Measurements from ENCODE around the gene HOXC6. TPM values are rescaled to one million over a fixed set of nuclear protein-coding genes. Genes with fewer than 3 reads are reported as not detected.
A peak's percentile ranks its signal among the peaks of the same experiment; 100 is the strongest.
"Not testable (repeated sequence)": the region's sequence is repeated elsewhere in the genome, so short reads cannot be mapped to it uniquely, and the experiment has no call there.

HOXC6 gene
- total RNA-seq, 6 experiments from 2014 or later: 0.12 to 2.1 (median 1.6) TPM

DNA sequence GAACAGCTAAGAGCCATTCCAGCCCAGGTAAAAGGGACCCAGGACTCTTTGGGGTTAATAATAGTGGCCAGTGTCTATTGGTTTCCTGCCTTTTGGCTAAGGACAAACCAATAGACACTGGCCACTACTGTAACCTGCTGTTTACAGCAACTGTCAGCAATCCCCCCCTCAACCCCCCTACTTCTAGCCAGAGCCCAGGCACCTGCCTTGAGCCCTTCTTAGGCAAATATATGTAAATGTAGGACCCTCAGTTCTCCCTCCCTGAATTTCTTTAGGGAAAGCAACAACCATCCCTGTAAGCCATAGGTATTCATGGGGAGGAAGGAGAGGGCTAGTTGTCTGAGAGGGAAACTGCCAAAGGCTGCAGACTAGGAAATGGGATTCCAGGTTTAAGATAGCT lies 47.7 kb downstream of the HOXC6 start:
- H3K4me1 Mint-ChIP-seq (ENCODE audit: low read depth): no peaks in the 10 kb centered on the region
- H3K27me3 Mint-ChIP-seq (ENCODE audit: insufficient read depth): peaks cover 62% of the 10 kb centered on the region
- TF ChIP-seq, protein P1, sequence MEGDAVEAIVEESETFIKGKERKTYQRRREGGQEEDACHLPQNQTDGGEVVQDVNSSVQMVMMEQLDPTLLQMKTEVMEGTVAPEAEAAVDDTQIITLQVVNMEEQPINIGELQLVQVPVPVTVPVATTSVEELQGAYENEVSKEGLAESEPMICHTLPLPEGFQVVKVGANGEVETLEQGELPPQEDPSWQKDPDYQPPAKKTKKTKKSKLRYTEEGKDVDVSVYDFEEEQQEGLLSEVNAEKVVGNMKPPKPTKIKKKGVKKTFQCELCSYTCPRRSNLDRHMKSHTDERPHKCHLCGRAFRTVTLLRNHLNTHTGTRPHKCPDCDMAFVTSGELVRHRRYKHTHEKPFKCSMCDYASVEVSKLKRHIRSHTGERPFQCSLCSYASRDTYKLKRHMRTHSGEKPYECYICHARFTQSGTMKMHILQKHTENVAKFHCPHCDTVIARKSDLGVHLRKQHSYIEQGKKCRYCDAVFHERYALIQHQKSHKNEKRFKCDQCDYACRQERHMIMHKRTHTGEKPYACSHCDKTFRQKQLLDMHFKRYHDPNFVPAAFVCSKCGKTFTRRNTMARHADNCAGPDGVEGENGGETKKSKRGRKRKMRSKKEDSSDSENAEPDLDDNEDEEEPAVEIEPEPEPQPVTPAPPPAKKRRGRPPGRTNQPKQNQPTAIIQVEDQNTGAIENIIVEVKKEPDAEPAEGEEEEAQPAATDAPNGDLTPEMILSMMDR (IDR thresholded peaks at IDR 0.05): no peak
- no peak for DNase-seq
- no peak overlapping the region for H3K27ac Mint-ChIP-seq
- no peak overlapping the region for H3K4me3 Mint-ChIP-seq
- H3K9me3 Mint-ChIP-seq: no peaks in the 10 kb centered on the region; the same call in 1 of the 2 replicates
- no peaks in the 10 kb centered on the region for H3K36me3 Mint-ChIP-seq (ENCODE audit: low read depth)

DNA sequence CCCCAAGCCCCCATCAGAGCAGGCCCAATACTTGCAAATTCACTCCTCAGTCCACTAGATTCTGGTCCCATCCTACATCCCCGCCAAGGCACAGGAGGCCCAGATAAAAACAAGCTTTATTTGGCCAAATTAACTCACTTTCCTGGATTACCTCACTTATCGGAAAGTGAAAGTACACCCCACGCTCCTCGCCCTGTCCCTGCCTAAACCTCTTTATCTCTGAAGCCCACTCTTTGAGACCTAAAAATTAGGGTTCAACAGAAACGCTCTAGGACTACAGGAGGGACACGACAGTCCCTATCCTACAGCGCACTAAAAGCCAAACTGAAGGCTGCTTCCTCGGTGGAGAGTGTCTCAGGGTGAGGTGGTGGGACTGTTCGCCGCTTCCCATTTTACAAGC lies 49.6 kb downstream of the HOXC6 start:
- not testable (repeated sequence) for H3K9me3 Mint-ChIP-seq; H3K4me1 Mint-ChIP-seq (ENCODE audit: low read depth); H3K36me3 Mint-ChIP-seq (ENCODE audit: low read depth); H3K27ac Mint-ChIP-seq; DNase-seq
- Mint-ChIP-seq H3K27me3 (ENCODE audit: insufficient read depth) (peaks cover 73% of the 10 kb centered on the region), H3K4me3 (peak overlapping the region; percentile 72; the same call in 1 of the 2 replicates)

DNA sequence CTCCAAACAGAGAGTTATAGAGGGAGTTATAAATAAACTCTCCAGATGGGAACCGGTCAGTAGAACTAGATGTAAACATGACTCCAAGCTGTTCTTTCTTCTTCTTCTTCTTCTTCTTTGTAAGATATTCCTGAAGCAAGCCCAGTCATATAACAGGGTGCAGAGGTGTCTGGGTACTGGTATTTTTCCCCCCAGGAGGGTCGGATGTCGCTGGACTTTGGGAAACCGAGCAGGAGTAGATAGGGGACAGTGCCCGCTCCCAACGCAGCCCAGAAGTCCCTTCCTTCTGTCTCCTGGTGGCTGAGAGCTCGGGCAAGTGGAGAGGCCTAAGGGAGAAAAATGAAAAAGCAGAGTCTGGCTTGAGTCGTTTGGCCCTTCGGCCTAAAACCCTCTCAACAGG lies 50.9 kb downstream of the HOXC6 start:
- not testable (repeated sequence) for H3K36me3 Mint-ChIP-seq (ENCODE audit: low read depth); H3K4me1 Mint-ChIP-seq (ENCODE audit: low read depth); DNase-seq; H3K4me3 Mint-ChIP-seq; H3K9me3 Mint-ChIP-seq; H3K27ac Mint-ChIP-seq
- H3K27me3 Mint-ChIP-seq (ENCODE audit: insufficient read depth): peaks cover 73% of the 10 kb centered on the region

Small RNA genes within 50 kb of the gene (microRNA-seq; reads per million reads assigned to microRNA genes)
- gene MIR196A2 (6.2 reads per million), gene MIR615 (17.0 reads per million, percentile 22 among the genes with 10 or more reads in this experiment)

Other genes with a start within 250 kb of the HOXC6 start
- gene HOXC13, start 89.6 kb upstream of the HOXC6 start, total RNA-seq (2021; fragmentation: NEBNext Ultra II Directional; extraction: Animal tissue kit (Norgen Biotek cat#: 25700)): not detected
- not detected for gene HOXC12, start 73.5 kb upstream of the HOXC6 start, total RNA-seq (2021; fragmentation: NEBNext Ultra II Directional; extraction: Animal tissue kit (Norgen Biotek cat#: 25700))
- 1 to 10 TPM in 4 of 6 experiments, under 1 TPM in 2; 0.09 to 2.2 (median 1.8) TPM for gene HOXC11, start 55.3 kb upstream of the HOXC6 start, total RNA-seq (2021; fragmentation: NEBNext Ultra II Directional; extraction: Animal tissue kit (Norgen Biotek cat#: 25700))
- 1 to 10 TPM in 4 of 6 experiments, under 1 TPM in 1, not detected in 1; 0.26 to 3.7 (median 2.8) TPM for gene HOTAIR, start 53.5 kb upstream of the HOXC6 start, total RNA-seq (2021; fragmentation: NEBNext Ultra II Directional; extraction: Animal tissue kit (Norgen Biotek cat#: 25700))
- 1 to 10 TPM in 3 of 6 experiments, under 1 TPM in 2, not detected in 1; 0.33 to 1.4 (median 1.3) TPM for gene HOXC10, start 43.3 kb upstream of the HOXC6 start, total RNA-seq (2021; fragmentation: NEBNext Ultra II Directional; extraction: Animal tissue kit (Norgen Biotek cat#: 25700))
- 1 to 10 TPM in 3 of 6 experiments, under 1 TPM in 3; 0.17 to 1.5 (median 1.1) TPM for gene HOXC9, start 28.3 kb upstream of the HOXC6 start, total RNA-seq (2021; fragmentation: NEBNext Ultra II Directional; extraction: Animal tissue kit (Norgen Biotek cat#: 25700))
- gene HOXC8, start 19.5 kb upstream of the HOXC6 start, total RNA-seq (2021; fragmentation: NEBNext Ultra II Directional; extraction: Animal tissue kit (Norgen Biotek cat#: 25700)): not detected
- gene HOXC5, start 4.6 kb downstream of the HOXC6 start, total RNA-seq (2021; fragmentation: NEBNext Ultra II Directional; extraction: Animal tissue kit (Norgen Biotek cat#: 25700)): under 1 TPM in 1 of 6 experiments, not detected in 5; 0.13 TPM
- gene HOXC4, start 25.4 kb downstream of the HOXC6 start, total RNA-seq (2021; fragmentation: NEBNext Ultra II Directional; extraction: Animal tissue kit (Norgen Biotek cat#: 25700)): under 1 TPM in 4 of 6 experiments, not detected in 2; 0.35 to 0.73 (median 0.38) TPM
- gene SMUG1, start 160.5 kb downstream of the HOXC6 start, total RNA-seq (2021; fragmentation: NEBNext Ultra II Directional; extraction: Animal tissue kit (Norgen Biotek cat#: 25700)): 10 to 100 TPM; 21.4 to 28.4 (median 26.1) TPM